Heart left ventricle (tissue), 16 donors: Measurements from ENCODE around the gene COX18. TPM values are rescaled to one million over a fixed set of nuclear protein-coding genes. Genes with fewer than 3 reads are reported as not detected.

Source experiments
- ATAC-seq, 4 donors: fragments of 200-7000 bp; cut with Tn5 transposase; one replicate each; pipeline ENCODE4 v1.9.1; 2020 to 2022; ENCODE audit warnings: moderate library complexity in 4 of 4, mild to moderate bottlenecking in 3 of 4, moderate number of reproducible peaks in 1 of 4
- DNase-seq, 5 donors: peaks; one replicate each; pipeline ENCODE4 v3.0.0-alpha.2; 2020
- H3K27ac ChIP-seq, 12 donors: fragments of 200-600 bp; sonication (generic) in 4 of 12; one replicate each; pipeline versions ENCODE4 v1.5.0 to v1.8.0; 2016 to 2022; ENCODE audit warnings: mild to moderate bottlenecking in 2 of 12
- H3K27me3 ChIP-seq, 9 donors: fragments of 200-600 bp; sonication (generic) in 2 of 9; one replicate each; pipeline versions ENCODE4 v1.5.1 to v1.8.0; 2016 to 2022; ENCODE audit warnings: mild to moderate bottlenecking in 3 of 9
- H3K36me3 ChIP-seq, 9 donors: fragments of 200-600 bp; sonication (generic) in 2 of 9; one replicate each; pipeline versions ENCODE4 v1.5.0 to v1.8.0; 2018 to 2022; ENCODE audit warnings: mild to moderate bottlenecking in 2 of 9
- H3K4me1 ChIP-seq, 12 donors: fragments of 200-600 bp; sonication (generic) in 4 of 12; one replicate each; pipeline versions ENCODE4 v1.5.0 to v1.8.0; 2016 to 2022; ENCODE audit warnings: mild to moderate bottlenecking in 3 of 12
- H3K4me3 ChIP-seq, 12 donors: fragments of 200-600 bp; sonication (generic) in 4 of 12; one replicate each; pipeline versions ENCODE4 v1.5.0 to v1.8.0; 2017 to 2022; ENCODE audit warnings: mild to moderate bottlenecking in 9 of 12, moderate library complexity in 4 of 12
- H3K9me3 ChIP-seq, 12 donors: fragments of 200-600 bp; sonication (generic) in 4 of 12; one replicate each; pipeline versions ENCODE4 v1.5.0 to v1.8.0; 2016 to 2022; ENCODE audit warnings: mild to moderate bottlenecking in 1 of 12
- POLR2A ChIP-seq, 2 donors: fragments of 450-650 bp; IDR thresholded peaks; one replicate each; pipeline ENCODE4 v1.6.1; 2017; ENCODE audit warnings: antibody characterized with exemption in 2 of 2, mild to moderate bottlenecking in 2 of 2, moderate library complexity in 2 of 2
- WGBS, 4 donors: extraction: QIAGEN DNeasy Blood & Tissue Kit in 2 of 4; methylation state at CpG; one replicate each; pipeline versions ENCODE4 v1.1.5 to v1.1.7; 2013 to 2018; 5-methylcytosine and 5-hydroxymethylcytosine counted together
- intact Hi-C, 10 donors: fragments of 100-400 bp; cut with DNase I; formaldehyde crosslinking; loops; one replicate each; pipeline versions ENCODE4 v1.11.1 to v1.14.2; 2022
- polyA plus RNA-seq, 2 donors: library from polyadenylated mRNA; stranded (reverse); fragments of 200-250 nt; gene quantifications; one replicate each; pipeline ENCODE4 v1.2.3, GENCODE V29; 2013
- total RNA-seq, 9 donors: library from RNA; depleted of rRNA in 2 of 9; stranded (reverse); fragments of >200 nt in 2 of 9; fragmentation: NEBNext Ultra II Directional in 3 of 9; extraction: Animal tissue kit (Norgen Biotek cat#: 25700) in 3 of 9; gene quantifications; one replicate each; pipeline versions ENCODE4 v1.1.0 to v1.2.4, GENCODE V29; 2016 to 2023
- TF ChIP-seq, protein P1 (sequence below), 12 donors: fragments of 200-600 bp; sonication (generic) in 4 of 12; IDR thresholded peaks; one replicate each; pipeline versions ENCODE4 v1.5.0 to v1.8.0; 2018 to 2022; ENCODE audit warnings: antibody characterized with exemption in 12 of 12, mild to moderate bottlenecking in 5 of 12
- donor health status: ischemic (EF 13 %, LVEDD 7.1; RV severe dilation, severe dysfunction).
- donor health status: healthy with polysubstance abuse.
- donor health status: DM: no; HTN: yes; CAD: no.
- donor health status: DM: no; HTN: no; CAD: no.
- donor health status: ischemic (EF 25% LVEDD 6.9; RV normal size, moderate dysfunction).
- donor health status: ischemic (EF 25% LVEDD 5.7; RV mildly dilated, moderate dysfunction).
- donor health status: healthy.
- donor health status: DM: yes; HTN: yes; CAD: no.
- donor health status: ischemic (EF 35%, LVEDD 5.7; RV mildly dilated, moderate dysfunction).
- donor health status: nonischemic (EF 11% LVEDD 7.7; RV severe dilation, severe dysfunction).
- donor health status: DM: yes; HTN: yes; CAD: no.
- donor health status: PGD.
- donor health status: ischemic (EF 29% LVEDD 5.4; RV normal size, mild dysfunction).
- donor health status: nonischemic (EF 23%, LVEDD 6.1; RV moderate dilation, normal function).

The COX18 gene
- total and polyA plus RNA-seq, 11 donors, result 11.0 to 32.2 (median 16.2) TPM

DNA sequence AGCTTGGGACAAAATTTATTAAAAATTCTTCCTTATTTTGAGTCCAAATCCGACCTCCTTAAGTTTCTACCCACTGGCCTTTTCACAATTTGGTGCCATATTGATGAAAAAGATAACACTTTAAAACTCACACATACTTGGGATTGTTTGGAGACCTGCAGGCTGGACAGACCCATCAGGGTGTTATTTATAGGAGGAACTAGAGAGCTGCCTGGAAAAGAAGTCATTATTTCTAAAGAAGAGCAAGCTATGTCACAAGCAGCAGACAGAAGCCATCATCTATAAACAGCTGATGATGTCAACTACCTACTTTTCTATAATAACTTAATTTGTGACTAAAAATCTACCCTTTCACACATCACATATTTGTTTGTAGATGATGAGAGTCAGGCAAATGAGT, 56.2 kb downstream of the COX18 start:
- Histone ChIP-seq H3K27me3 (no peaks in the 10 kb centered on the region), H3K36me3 (no peaks in the 10 kb centered on the region), H3K9me3 (no peaks in the 10 kb centered on the region), H3K4me3 (no peak overlapping the region), H3K4me1 (no peaks in the 10 kb centered on the region), H3K27ac (no peak overlapping the region)
- no peak for DNase-seq
- 64 to 81% (median 73%) methylated on average over 1 of the region's 1 CpG for WGBS, 4 donors
- TF ChIP-seq, protein P1, sequence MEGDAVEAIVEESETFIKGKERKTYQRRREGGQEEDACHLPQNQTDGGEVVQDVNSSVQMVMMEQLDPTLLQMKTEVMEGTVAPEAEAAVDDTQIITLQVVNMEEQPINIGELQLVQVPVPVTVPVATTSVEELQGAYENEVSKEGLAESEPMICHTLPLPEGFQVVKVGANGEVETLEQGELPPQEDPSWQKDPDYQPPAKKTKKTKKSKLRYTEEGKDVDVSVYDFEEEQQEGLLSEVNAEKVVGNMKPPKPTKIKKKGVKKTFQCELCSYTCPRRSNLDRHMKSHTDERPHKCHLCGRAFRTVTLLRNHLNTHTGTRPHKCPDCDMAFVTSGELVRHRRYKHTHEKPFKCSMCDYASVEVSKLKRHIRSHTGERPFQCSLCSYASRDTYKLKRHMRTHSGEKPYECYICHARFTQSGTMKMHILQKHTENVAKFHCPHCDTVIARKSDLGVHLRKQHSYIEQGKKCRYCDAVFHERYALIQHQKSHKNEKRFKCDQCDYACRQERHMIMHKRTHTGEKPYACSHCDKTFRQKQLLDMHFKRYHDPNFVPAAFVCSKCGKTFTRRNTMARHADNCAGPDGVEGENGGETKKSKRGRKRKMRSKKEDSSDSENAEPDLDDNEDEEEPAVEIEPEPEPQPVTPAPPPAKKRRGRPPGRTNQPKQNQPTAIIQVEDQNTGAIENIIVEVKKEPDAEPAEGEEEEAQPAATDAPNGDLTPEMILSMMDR (IDR thresholded peaks at IDR 0.05), result no peak
- no peak for TF ChIP-seq POLR2A (IDR thresholded peaks at IDR 0.05)
- intact Hi-C loops, result loop anchor here in 2 of 10 donors (10.0 kb wide), 2 partner anchors 309 to 719 kb away; no protein-coding TSS in a partner anchor
- ATAC-seq, result no peak

DNA sequence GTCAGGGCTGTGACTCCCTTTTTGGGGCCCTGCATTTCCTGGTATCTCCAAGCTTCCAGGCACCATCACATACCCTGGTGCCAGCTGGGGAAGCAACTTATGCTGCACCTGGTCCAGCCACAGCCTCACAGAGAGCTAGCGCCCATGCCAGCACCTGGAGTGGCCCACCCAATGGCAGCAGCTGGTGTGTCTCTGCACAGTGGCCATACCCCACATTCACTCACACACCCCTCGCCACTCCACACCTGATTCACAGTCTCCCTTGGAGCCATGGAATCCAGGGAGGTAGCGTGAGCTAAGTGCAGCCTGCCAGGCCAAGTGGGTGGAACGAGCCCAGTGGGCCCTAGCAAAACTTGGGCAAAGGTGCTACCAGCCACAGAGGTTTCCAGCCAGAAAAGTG, 56.8 kb downstream of the COX18 start:
- no peaks in the 10 kb centered on the region for H3K27me3 ChIP-seq
- DNase-seq, result no peak
- intact Hi-C loops, result loop anchor here in 2 of 10 donors (10.0 kb wide), 2 partner anchors 308 to 718 kb away; no protein-coding TSS in a partner anchor
- H3K36me3 ChIP-seq, result no peaks in the 10 kb centered on the region
- 89 to 92% (median 90%) methylated on average over 3 to 4 of the region's 4 CpGs for WGBS, 4 donors
- no peak for ATAC-seq
- no peak overlapping the region for H3K27ac ChIP-seq
- no peak for TF ChIP-seq POLR2A (IDR thresholded peaks at IDR 0.05)
- TF ChIP-seq, protein P1 (IDR thresholded peaks at IDR 0.05), result no peak
- no peaks in the 10 kb centered on the region for H3K9me3 ChIP-seq
- no peak overlapping the region for H3K4me3 ChIP-seq
- H3K4me1 ChIP-seq, result no peaks in the 10 kb centered on the region

DNA sequence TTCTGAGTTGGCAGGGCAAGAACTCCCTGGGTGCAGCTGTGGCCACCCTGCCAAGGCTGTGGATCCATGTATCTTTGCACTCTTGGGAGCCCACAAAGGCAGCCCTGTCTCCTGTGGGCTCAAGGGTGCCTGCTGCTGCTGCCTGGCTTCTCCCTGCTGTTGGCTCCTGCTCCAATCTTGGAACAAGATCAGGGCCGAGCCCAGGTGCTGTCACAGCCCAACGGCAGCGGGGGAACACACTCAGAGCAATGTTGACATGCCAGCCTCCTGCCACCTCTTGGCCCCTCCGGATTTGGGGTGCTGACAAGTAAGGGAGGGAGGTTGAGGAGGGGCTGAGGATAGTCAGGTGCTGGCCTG, 57.9 kb downstream of the COX18 start:
- WGBS, 4 donors, result 75 to 87% (median 83%) methylated on average over 3 to 4 of the region's 4 CpGs
- intact Hi-C loops, result loop anchor here in 2 of 10 donors (10.0 kb wide), 2 partner anchors 307 to 717 kb away; no protein-coding TSS in a partner anchor
- Histone ChIP-seq H3K36me3 (no peaks in the 10 kb centered on the region), H3K27me3 (no peaks in the 10 kb centered on the region), H3K27ac (no peak overlapping the region), H3K4me1 (no peaks in the 10 kb centered on the region), H3K4me3 (no peak overlapping the region), H3K9me3 (no peaks in the 10 kb centered on the region)
- no peak for DNase-seq
- peak in 1 of 4 donors; percentile 20 for ATAC-seq
- TF ChIP-seq POLR2A (IDR thresholded peaks at IDR 0.05), result no peak
- TF ChIP-seq, protein P1 (IDR thresholded peaks at IDR 0.05), result no peak

DNA sequence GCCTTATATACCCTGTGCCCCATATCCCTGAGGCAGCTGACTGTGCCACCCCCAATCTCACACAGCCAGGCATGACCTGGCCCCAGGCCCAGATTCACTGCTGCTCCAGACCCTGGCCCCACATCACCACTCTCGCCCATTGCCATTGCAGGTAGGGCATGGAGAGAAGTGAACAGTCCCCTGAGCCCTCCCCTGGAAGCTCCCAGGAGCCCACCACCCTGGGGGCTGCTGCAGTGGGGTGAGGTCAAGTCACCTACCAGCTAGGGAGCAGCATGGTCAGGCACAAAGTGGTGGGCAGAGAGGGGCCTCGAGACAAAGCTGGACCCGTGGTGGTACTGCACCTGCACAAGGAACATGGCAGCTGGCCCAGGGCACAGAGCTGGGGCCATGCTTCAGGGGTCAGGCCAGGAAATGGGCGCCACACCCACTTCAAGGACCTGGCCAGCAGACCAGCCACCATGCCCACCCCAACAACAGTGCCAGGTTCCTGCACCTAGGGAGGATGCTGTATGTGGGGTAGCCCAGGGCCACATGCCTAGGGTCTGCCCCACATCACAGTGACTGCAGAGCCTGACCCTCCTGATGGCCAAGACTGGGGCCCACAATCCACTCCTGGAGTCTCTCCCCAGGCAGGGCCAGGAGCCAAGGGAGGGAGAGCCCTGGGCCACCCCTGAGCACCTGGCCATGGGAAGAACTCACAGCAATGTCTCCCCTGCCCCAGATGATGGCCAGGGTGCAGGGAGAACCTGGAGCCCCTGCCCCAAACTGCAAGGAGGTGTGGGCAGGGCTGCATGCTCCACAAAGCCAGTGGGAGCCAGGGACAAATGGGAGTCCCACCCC, 58.5 kb downstream of the COX18 start:
- Histone ChIP-seq H3K4me1 (no peaks in the 10 kb centered on the region), H3K9me3 (no peaks in the 10 kb centered on the region), H3K4me3 (no peak overlapping the region), H3K27me3 (no peaks in the 10 kb centered on the region), H3K36me3 (no peaks in the 10 kb centered on the region), H3K27ac (no peak overlapping the region)
- TF ChIP-seq, protein P1 (IDR thresholded peaks at IDR 0.05), result no peak
- ATAC-seq (peak in 1 of 4 donors; percentile 24), DNase-seq (no peak)
- intact Hi-C loops, result loop anchor here in 2 of 10 donors (10.0 kb wide), 2 partner anchors 306 to 716 kb away; no protein-coding TSS in a partner anchor
- WGBS, 4 donors, result 77 to 91% (median 82%) methylated on average over 2 to 4 of the region's 4 CpGs
